Stimulated activated CD4-positive, alpha-beta T cell treated with anti-CD3 and anti-CD28 coated beads, Interleukin-12 subunit alpha, Interleukin-12 subunit beta, amount 100 ng/mL, for 48 hours (primary cell): ENCODE measurements around the gene FAM25G.
"Not testable (repeated sequence)": the region's sequence is repeated elsewhere in the genome, so short reads cannot be mapped to it uniquely, and the experiment has no call there.

ENCODE experiments used
- DNase-seq, 3 donors: peaks; one replicate each; pipeline ENCODE4 v3.0.0-alpha.2; 2020; ENCODE audit warnings: low read depth in 2 of 3, low spot score in 1 of 3

Gene FAM25G

GRCh38 chr10:47465216-47465917 lies 26.1 kb downstream of the FAM25G start:
- not testable (repeated sequence) for DNase-seq

- DNase-seq = not testable (repeated sequence)
Observed at GRCh38 chr10:47462577-47463358, 28.7 kb downstream of the FAM25G start.

GRCh38 chr10:47461261-47461687 lies 30.2 kb downstream of the FAM25G start:
- DNase-seq = peak in 1 of 3 donors; percentile 4

- DNase-seq = no peak
Observed at GRCh38 chr10:47458466-47459154, 32.9 kb downstream of the FAM25G start.

- no peak for DNase-seq
Observed at GRCh38 chr10:47457826-47458225, 33.7 kb downstream of the FAM25G start.

GRCh38 chr10:47457528-47457820 lies 34.0 kb downstream of the FAM25G start:
- DNase-seq = no peak

- no peak for DNase-seq
Observed at GRCh38 chr10:47456794-47457527, 34.5 kb downstream of the FAM25G start.

GRCh38 chr10:47456079-47456785 lies 35.3 kb downstream of the FAM25G start:
- no peak for DNase-seq

GRCh38 chr10:47455350-47456078 lies 36.0 kb downstream of the FAM25G start:
- DNase-seq = not testable (repeated sequence)

GRCh38 chr10:47454780-47455058 lies 36.8 kb downstream of the FAM25G start:
- DNase-seq = no peak

GRCh38 chr10:47454008-47454779 lies 37.3 kb downstream of the FAM25G start:
- DNase-seq = no peak

GRCh38 chr10:47453141-47454007 lies 38.1 kb downstream of the FAM25G start:
- no peak for DNase-seq

GRCh38 chr10:47452495-47453140 lies 38.9 kb downstream of the FAM25G start:
- DNase-seq = no peak

- no peak for DNase-seq
Observed at GRCh38 chr10:47451998-47452494, 39.5 kb downstream of the FAM25G start.

GRCh38 chr10:47451273-47451997 lies 40.1 kb downstream of the FAM25G start:
- no peak for DNase-seq

GRCh38 chr10:47450442-47450841 lies 41.1 kb downstream of the FAM25G start:
- no peak for DNase-seq

GRCh38 chr10:47449979-47450378 lies 41.5 kb downstream of the FAM25G start:
- no peak for DNase-seq
